GM21360 (cell line): Measurements from ENCODE around the gene SDC1.

Experiments used
- ATAC-seq: cut with Tn5 transposase; IDR thresholded peaks from one replicate; pipeline ENCODE4 v1.9.1; 2021; ENCODE audit warnings: mild to moderate bottlenecking, moderate library complexity; ENCODE audit not compliant: unreplicated experiment

SDC1 gene

GRCh38 chr2:20173496-20174402 lies 51.2 kb downstream of the SDC1 start:
- ATAC-seq, result no peak

DNA sequence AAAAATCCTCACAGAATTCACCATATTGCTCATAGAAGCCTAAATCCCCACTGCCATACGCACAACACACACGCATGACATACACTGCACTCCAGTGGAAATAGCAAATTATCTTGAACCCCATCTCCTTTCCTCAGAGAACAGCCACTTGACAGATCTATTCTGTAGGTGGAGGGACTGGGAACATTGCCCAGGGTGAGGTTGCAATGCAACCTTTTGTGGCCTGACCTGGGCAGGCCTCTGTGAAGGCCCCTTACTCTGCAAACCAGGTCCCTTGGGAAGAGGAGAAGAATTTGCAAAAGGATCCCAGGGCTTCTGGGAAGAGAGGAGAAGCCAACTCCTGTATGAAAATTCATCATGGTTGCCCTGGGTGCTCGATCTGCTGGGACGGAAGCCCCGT lies 51.9 kb downstream of the SDC1 start:
- ATAC-seq, result no peak

DNA sequence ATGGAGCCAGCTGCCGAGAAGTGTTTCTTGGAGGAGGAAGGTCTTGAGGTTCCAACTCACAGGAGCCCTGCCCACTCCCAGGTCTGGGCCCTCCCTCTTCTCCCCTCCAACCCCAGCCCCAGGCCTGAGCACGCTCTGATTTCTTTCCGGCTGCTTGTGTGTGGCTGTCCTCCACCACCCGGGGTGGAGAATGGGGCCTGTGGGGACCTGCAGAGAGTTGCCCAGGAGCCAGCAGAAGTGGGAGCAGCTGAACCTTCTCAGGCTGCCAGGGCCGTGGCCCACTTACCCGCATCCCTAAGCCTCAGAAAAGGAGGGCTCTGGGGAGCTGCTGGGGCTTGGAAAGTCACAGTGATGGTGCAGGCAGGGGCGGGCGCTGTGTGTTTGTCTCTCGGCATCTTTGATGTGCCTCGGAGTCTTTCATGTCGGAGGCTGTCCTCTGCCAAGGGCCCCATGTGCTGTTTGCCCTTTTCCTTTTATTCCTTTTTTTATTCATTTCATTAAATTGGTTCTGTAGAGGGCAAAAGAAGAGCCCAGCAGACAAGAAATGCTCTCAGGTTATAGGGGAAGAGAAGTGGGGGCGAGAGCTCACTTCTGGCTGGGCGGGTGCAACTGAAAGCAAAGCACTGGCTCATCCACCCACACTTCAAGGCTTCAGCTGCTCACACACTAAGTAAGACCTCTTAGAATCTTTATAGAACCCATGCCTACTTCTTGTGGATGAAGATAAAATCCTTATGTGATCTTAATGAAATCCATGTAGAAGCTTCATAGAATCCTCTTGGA lies 52.5 kb downstream of the SDC1 start:
- ATAC-seq, result no peak

DNA sequence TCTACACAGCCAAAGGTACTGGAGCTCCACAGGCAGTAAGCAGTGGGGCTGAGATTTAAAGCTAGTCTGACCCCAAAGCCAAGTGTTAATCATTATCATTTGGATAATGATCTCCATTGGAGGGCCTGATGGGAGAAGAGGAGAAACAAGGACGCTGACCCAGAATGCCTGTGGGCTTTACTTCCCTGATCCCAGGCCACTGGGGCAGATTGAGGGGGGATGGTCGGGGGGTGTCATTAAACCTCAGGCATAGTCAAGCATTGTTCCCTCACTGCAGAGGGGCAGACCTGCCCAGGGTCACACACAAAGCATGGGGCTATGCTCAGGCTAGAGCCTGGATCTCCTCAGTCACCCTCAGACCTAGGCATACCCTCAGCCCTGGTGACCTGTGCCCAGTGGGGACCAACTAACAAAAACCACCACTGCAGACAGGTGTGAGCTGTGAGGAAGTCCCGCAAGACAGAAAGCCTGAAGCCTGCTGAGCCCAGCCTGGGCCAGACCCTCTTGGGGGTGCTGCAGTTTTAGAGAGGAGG lies 53.4 kb downstream of the SDC1 start:
- no peak for ATAC-seq

DNA sequence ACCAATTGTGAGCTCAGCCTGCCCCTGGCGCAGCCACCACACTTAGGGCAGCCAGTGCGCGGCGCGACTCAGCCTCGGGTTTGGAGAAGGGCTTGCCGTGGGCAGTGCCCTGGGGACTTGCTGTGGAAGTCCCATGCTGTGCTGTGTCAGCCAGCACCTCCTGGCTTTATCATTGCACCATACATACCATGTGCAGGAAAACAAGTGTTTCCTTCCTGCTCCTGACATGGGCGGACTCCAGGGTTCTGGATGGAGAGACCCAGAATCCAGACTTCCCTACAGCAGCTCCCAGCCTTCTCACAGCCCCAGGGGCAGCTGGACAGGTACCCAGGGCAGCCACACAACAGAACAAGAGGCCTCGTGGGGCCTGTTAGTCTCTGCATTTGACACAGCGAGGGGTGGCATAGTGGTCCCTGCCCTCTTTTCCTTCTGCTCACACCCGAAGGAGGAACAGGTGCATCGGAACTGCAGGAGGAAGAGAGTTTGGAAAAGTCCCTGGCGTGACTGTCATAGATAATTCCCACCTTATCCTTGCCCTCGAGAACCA lies 54.2 kb downstream of the SDC1 start:
- ATAC-seq, result no peak

DNA sequence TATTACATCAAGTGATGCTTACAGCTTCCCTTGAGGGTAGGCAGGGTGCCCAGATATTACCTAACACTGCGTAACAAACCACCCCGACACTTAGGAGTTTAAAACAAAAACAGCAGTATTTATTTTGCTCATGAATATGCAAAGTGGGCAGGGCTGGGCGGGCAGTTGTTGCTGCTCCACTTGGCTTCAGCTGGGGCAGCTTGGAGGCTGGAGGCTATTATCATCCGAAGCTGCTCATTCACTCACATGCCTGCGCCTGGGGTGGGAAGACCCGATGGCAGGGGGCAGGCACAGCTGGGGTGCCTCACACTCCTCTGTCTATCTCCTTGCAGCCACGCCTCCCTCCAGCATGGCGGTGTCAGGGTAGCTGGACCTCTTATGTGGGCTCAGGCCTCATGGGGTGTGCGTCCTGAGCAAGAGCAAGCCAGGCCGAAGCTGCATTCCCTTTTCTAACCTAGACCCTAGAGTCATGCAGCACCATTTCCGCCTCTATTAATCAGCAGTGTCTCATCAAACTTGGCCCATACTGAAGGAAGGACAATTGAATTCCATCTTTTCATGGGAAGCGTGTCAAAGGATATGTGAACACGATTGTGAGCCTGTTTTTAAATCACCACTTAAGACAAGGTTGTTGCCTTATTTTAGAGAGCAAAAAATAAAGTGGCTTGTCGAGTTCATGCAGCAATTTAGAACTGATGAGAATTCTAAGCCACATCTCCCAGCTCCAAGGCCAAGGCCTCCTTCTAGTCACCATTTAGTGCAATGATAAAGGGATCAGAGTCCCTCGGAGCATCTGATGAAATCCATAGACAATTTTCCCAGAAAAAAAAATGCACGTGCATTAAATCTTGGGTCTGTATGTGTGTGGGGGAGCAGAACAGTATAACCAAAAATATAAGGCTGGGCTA lies 54.9 kb downstream of the SDC1 start:
- no peak for ATAC-seq

- no peak for ATAC-seq
These were observed 55.9 kb downstream of the SDC1 start for GRCh38 chr2:20168727-20169696.

DNA sequence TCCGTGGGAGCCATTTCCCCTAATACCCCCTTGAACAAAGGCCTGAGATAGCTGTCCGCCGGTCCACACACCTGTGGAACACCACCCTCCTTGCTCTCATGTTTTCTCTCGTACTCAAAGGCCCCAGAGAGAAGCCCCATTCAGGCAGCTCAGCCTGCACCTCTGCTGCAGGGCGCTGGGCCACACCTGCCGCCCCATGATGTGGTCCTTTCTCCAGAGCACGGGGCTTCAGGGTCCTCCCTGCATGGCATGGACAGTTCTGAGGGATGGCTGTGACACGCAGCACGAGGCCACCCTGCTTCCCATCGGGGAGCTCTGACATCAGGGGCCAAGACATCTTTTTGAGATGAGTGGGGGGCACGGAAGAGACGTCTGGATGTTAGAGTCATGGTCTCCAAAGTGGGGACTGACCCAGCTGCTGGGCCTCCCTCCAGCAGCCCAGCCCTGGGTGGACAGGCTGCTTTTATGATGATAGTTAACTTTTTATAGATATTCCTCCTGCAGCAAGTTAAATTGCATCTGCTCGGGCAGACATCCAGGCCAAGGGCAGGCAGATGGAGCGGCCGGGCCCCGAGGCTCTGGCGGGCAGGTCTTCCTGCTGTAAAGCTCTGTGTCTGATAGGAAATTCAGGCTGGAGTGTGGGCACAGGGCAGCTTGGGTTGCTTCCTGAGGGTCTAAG lies 56.7 kb downstream of the SDC1 start:
- ATAC-seq, result no peak

GRCh38 chr2:20167356-20167755 lies 57.6 kb downstream of the SDC1 start:
- no peak for ATAC-seq

GRCh38 chr2:20165677-20166509 lies 59.0 kb downstream of the SDC1 start:
- ATAC-seq, result peak; percentile 55

GRCh38 chr2:20164734-20165478 lies 60.0 kb downstream of the SDC1 start:
- ATAC-seq, result no peak

GRCh38 chr2:20164061-20164733 lies 60.7 kb downstream of the SDC1 start:
- no peak for ATAC-seq

GRCh38 chr2:20159411-20160070 lies 65.4 kb downstream of the SDC1 start:
- no peak for ATAC-seq

DNA sequence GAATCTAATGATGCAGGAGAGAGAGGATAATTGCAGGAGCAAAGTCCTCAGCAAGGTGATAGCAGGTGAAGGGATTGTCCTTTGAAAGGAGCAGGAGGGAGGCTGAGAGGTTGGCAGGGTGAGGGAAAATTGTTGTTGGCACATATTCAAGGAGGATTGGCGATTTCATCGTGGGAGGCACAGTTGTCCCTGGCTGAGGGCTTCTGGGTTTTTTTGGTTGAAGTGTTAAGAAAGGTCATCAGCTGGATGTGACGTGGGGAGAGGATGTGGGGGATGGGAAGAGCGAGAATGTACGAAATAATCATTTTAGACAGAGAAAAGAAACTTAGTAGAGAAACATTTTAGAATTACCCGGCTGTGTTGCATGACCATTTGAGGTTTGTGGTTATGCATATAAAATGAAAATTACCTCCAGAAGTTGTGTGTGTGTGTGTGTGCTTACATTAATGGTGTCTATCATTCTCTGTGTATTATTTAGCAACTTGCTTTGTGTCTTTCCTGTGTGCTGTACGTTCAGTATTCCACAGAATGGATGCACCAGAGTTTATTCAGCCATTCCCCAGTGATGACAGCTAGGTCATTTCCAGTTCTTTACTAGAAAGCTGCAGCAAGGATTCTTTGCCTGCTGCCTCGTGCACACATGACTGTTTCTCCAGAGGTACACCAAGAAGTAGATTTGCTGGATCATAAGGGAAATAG lies 67.6 kb downstream of the SDC1 start:
- no peak for ATAC-seq

GRCh38 chr2:20156836-20157192 lies 68.1 kb downstream of the SDC1 start:
- ATAC-seq, result no peak
